Panc1 (cell line): ENCODE measurements around the gene CCDC32. TPM values are rescaled to one million over a fixed set of nuclear protein-coding genes. Genes with fewer than 3 reads are reported as not detected.

Source experiments
- ATAC-seq: fragments of 200-7000 bp; cut with Tn5 transposase; 2 replicates; pipeline ENCODE4 v1.9.1; 2020; ENCODE audit warnings: mild to moderate bottlenecking, moderate library complexity
- BruUV-seq: library from RNA; stranded (reverse); fragments of 400-500 nt; replicated peaks from 2 replicates; lab custom pipeline; 2021; lab: Mats Ljungman, UMichigan
- CTCF ChIA-PET: fragments of 300-600 bp; sonication (Branson Sonifier 250); formaldehyde crosslinking; loops from one replicate; lab custom pipeline; 2022; ENCODE audit warnings: antibody characterized with exemption; lab: Charles Lee
- POLR2A ChIA-PET: fragments of 300-600 bp; sonication (Branson Sonifier 250); formaldehyde crosslinking; loops from one replicate; lab custom pipeline; 2022; ENCODE audit warnings: antibody characterized with exemption; lab: Charles Lee
- DNase-seq: peaks from one replicate; pipeline ENCODE4 v3.0.0-alpha.2; 2010; ENCODE audit warnings: low read depth, low spot score
- H3K27ac ChIP-seq: 2 replicates; pipeline ENCODE4 v1.5.1; 2011; ENCODE audit warnings: mild to moderate bottlenecking, low read length, inconsistent platforms
- H3K27me3 ChIP-seq: fragments of 200-500 bp; sonication (Bioruptor generic); 2 replicates; pipeline ENCODE4 v1.6.0; 2014; ENCODE audit warnings: low read length, inconsistent platforms; ENCODE audit not compliant: control insufficient read depth, insufficient read depth
- H3K36me3 ChIP-seq: fragments of 200-500 bp; sonication (Bioruptor generic); 2 replicates; pipeline ENCODE4 v1.5.1; 2014; ENCODE audit warnings: inconsistent platforms, mild to moderate bottlenecking, low read length, moderate library complexity; ENCODE audit not compliant: control insufficient read depth, insufficient read depth
- H3K4me1 ChIP-seq: 2 replicates; pipeline ENCODE4 v1.5.1; 2011; ENCODE audit warnings: inconsistent platforms, mild to moderate bottlenecking, low read length, moderate library complexity; ENCODE audit not compliant: control insufficient read depth, insufficient read depth
- H3K4me3 ChIP-seq, 2 experiments: 2 replicates each; pipeline ENCODE4 v1.5.1; 2011 to 2012; ENCODE audit warnings: low read depth in 2 of 2, low read length in 2 of 2, mild to moderate bottlenecking in 2 of 2, inconsistent platforms in 1 of 2, moderate library complexity in 1 of 2
- H3K9me3 ChIP-seq: fragments of 200-500 bp; sonication (Bioruptor generic); 2 replicates; pipeline ENCODE4 v1.5.1; 2014; ENCODE audit warnings: low read depth, mild to moderate bottlenecking, inconsistent platforms, low read length, moderate library complexity; ENCODE audit not compliant: control insufficient read depth, insufficient read depth
- CTCF ChIP-seq: fragments of 450-650 bp; IDR thresholded peaks from 2 replicates; pipeline ENCODE4 v1.5.1; 2017; ENCODE audit warnings: mild to moderate bottlenecking
- POLR2AphosphoS5 ChIP-seq: IDR thresholded peaks from 2 replicates; pipeline ENCODE4 v1.6.1; 2012; ENCODE audit warnings: mild to moderate bottlenecking, low read depth, low read length, moderate library complexity
- REST ChIP-seq, 2 experiments: IDR thresholded peaks; 2 replicates each; pipeline ENCODE4 v1.6.1; 2011 to 2012; ENCODE audit warnings: low read depth in 2 of 2, control low read depth in 1 of 2, low read length in 1 of 2, mild to moderate bottlenecking in 1 of 2, moderate library complexity in 1 of 2; ENCODE audit not compliant: insufficient read depth in 1 of 2
- SIN3A ChIP-seq: IDR thresholded peaks from 2 replicates; pipeline ENCODE4 v1.6.1; 2012; ENCODE audit warnings: low read depth, mild to moderate bottlenecking, low read length, moderate library complexity, borderline replicate concordance; ENCODE audit not compliant: insufficient read depth
- TCF7L2 ChIP-seq: IDR thresholded peaks from 2 replicates; pipeline ENCODE4 v1.6.1; 2011; ENCODE audit warnings: mild to moderate bottlenecking, low read depth, low read length, inconsistent platforms
- in situ Hi-C: cut with HindIII; loops from 2 replicates; pipeline ENCODE4 v1.10.0; 2016; ENCODE audit warnings: low sequenced_read_pairs, low pct_unique_long_range_greater_than_20kb
- intact Hi-C: fragments of 100-400 bp; cut with micrococcal nuclease; formaldehyde crosslinking; loops from one replicate; pipeline ENCODE4 v1.10.0; 2022; ENCODE audit not compliant: unreplicated experiment
- total RNA-seq: library from RNA; stranded (reverse); gene quantifications from one replicate; pipeline ENCODE4 v1.2.1, GENCODE V29; 2021; ENCODE audit not compliant: unreplicated experiment

CCDC32 gene
- total RNA-seq, 1 experiment from 2014 or later: 29.8 TPM

- no peaks in the 10 kb centered on the region for H3K9me3 ChIP-seq
- CTCF ChIA-PET: no interaction called here
- BruUV-seq: no TSS peak
Measured at GRCh38 chr15:40533763-40534364, 31.0 kb downstream of the CCDC32 start.

GRCh38 chr15:40528801-40529200 lies 36.0 kb downstream of the CCDC32 start:
- no peaks in the 10 kb centered on the region for H3K36me3 ChIP-seq
- ATAC-seq (no peak), DNase-seq (no peak)
- H3K27me3 ChIP-seq: no peaks in the 10 kb centered on the region
- no peak overlapping the region for H3K4me3 ChIP-seq
- in situ Hi-C loops (no loop called here), intact Hi-C loops (no loop called here)
- H3K4me1 ChIP-seq: no peaks in the 10 kb centered on the region
- no peak overlapping the region for H3K27ac ChIP-seq
- H3K9me3 ChIP-seq: no peaks in the 10 kb centered on the region
- TF ChIP-seq SIN3A (no peak), TCF7L2 (no peak), REST (IDR thresholded peaks at IDR 0.05; ENCODE audit: insufficient read depth in 1 of 2, low read depth in 2 of 2, low read length in 1 of 2) (no peak), CTCF (no peak), POLR2AphosphoS5 (no peak)
- ChIA-PET CTCF (no interaction called here), POLR2A (no interaction called here)
- no TSS peak for BruUV-seq

More at GRCh38 chr15:40533763-40534364, 31.0 kb downstream of the CCDC32 start:
- in situ Hi-C loops: no loop called here
- Histone ChIP-seq H3K36me3 (no peaks in the 10 kb centered on the region), H3K27me3 (no peaks in the 10 kb centered on the region), H3K4me1 (no peaks in the 10 kb centered on the region), H3K4me3 (no peak overlapping the region), H3K27ac (no peak overlapping the region)
- DNase-seq (no peak), ATAC-seq (no peak)
- intact Hi-C loops: no loop called here
- TF ChIP-seq POLR2AphosphoS5 (no peak), CTCF (no peak), REST (IDR thresholded peaks at IDR 0.05; ENCODE audit: insufficient read depth in 1 of 2, low read depth in 2 of 2, low read length in 1 of 2) (no peak), SIN3A (no peak), TCF7L2 (no peak)
- POLR2A ChIA-PET: no interaction called here
